Stimulated activated CD4-positive, alpha-beta T cell treated with anti-CD3 and anti-CD28 coated beads, TNF-alpha, amount 100 ng/mL, for 48 hours (primary cell): ENCODE measurements around the gene RAP1GAP2.
A peak's percentile ranks its signal among the peaks of the same experiment; 100 is the strongest.

Source experiments
- DNase-seq, 3 donors: peaks; one replicate each; pipeline ENCODE4 v3.0.0-alpha.2; 2020; ENCODE audit warnings: low read depth in 3 of 3

Gene RAP1GAP2

DNA sequence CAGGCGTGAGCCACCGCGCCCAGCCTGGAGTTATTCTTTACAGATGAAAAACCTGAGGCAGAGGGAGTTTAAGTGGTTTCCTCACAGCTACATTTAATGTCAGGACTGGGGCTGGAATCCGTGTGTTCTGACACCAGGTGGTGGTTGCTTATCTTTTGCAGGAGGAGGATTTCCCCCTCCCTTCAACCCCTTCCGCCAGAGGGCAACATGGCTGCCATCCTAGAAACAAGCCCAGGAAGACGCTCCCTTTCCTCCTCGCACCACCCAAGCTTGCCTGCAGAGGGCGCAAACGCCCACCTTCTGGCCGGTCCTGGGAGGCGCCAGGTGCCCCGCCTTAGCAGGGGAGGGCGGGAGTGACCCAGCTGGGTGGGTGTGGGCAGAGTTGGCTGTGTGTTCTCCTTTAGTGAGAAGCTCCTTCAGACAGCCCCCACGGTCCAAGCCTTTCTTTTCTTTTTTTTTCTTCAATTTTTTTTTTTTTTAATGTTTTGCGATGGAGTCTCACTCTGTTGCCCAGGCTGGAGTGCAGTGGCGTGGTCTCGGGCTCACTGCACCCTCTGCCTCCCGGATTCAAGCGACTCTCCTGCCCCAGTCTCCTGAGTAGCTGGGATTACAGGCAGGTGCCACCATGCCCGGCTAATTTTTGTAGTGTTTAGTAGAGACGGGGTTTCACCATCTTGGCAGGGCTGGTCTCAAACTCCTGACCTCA, 9.9 kb upstream of the RAP1GAP2 start:
- peak; percentile 85 to 87 (median 85) for DNase-seq

GRCh38 chr17:2789700-2790099, 6.5 kb upstream of the RAP1GAP2 start:
- no peak for DNase-seq

GRCh38 chr17:2792366-2793169, 3.7 kb upstream of the RAP1GAP2 start:
- peak in 2 of 3 donors; percentile 54 to 55 for DNase-seq

DNA sequence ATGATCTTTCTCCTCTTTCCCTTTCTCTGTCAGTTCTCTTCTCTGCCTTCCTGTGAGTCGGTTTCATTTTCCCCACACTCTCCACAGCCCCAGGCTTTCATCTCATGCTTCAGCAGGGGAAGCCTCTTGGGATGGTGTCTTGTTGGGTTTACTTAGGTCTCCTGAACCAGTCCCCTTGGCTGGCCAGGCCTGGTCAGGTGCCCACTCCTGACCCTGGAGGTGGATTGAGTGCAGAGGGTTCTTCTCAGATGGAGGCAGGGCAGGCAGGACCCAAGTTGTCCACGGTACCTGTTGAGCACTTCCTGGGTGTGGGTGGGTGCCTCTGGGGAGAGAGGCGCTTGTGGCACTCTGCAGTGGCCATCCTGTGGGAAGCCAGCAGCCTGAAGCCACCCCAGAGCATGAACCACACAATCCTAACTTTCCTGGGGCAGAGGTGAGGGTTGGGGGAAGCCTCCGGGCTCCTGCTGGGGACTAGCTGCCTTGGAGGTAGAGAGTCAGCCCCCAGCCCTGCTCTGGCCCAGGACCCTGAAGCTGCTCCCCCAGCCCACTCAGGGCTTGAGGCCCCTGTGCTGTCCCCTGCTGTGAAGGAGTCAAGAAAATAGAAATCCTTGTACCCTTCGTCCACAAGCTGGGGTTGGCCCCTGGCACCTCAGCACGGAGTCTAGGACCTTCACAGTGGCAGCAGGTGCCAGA, 2.0 kb upstream of the RAP1GAP2 start:
- no peak for DNase-seq

DNA sequence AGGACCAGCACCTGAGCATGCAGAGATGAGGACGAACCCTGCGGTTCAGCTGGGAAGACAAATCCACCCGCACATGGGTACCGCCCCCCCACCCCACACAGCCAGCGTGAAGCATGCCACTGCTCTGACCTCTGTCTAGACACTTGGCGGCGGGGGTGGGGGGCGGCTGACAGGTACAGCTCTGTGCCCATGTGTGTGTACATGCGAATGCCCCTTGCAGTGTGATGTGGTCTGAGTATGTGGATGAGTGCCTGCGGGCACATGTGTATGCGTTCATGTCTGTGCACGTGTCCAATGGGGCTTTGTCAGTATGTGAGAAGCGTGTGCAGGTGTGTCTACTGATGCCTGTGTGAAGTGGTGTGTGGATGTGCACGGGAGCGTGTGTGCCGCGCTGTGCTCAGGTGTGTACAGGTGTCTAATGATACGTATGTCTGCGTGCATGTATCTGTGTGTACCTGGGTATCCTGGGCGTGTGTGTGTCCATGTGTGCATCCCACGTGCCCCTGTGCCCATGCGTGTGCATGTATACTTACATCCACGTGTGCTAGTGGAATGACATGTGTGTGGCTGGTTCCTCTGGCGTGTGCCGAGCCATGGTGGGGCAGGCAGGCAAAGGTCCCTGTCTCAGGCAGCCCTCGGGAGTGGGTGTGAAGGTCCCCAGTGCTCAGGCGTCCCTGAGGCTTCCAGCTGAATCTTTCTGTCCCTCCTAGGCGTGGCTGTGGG, 636 bp upstream of the RAP1GAP2 start:
- DNase-seq = no peak

GRCh38 chr17:2797226-2797625, 988 bp downstream of the RAP1GAP2 start:
- DNase-seq = no peak

DNA sequence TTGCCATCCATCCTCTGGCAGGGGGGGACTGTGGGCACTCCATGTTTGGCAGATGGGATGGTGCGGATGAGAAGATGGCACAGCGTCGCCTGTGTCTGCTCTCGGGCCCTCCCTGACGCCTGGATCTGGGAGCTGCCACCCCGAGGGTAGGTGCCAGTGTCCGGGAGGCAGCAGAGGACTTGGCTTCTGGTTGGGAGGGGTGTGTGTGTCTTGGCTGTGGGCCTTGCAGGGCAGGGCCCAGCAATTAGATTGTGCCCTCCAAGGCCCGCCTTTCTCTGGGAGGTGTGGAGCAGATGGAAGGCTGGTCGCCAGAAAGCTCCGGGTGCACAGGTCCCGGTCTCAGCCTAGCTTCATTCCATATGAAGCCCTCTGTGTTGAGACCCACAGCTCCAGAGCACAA, 1.4 kb downstream of the RAP1GAP2 start:
- DNase-seq = no peak

DNA sequence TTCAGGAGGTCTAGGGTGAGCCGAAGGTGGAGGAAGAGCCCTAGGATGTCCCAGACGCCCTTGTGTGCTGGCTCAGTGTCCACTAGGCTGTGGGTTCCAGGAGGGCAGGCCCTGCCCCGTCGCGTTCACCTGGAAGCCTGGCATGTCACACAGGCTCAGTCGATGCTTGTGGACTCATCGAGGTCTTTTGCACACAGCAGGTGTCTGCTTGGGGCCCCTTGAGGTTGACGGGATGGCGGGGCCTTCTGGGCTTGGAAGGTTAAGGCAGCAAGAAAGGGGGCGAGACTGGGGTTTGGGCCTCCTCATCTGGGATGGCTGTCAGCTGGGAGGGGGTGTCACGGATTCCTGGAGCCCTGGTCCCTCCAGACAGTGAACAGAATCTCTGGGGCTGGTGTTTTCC, 1.9 kb downstream of the RAP1GAP2 start:
- DNase-seq = no peak

- DNase-seq = no peak
These were observed 2.4 kb downstream of the RAP1GAP2 start for GRCh38 chr17:2798678-2799077.

- DNase-seq = no peak
These were observed 3.4 kb downstream of the RAP1GAP2 start for GRCh38 chr17:2799653-2800052.

- DNase-seq = no peak
These were observed 4.1 kb downstream of the RAP1GAP2 start for GRCh38 chr17:2800367-2800766.

DNA sequence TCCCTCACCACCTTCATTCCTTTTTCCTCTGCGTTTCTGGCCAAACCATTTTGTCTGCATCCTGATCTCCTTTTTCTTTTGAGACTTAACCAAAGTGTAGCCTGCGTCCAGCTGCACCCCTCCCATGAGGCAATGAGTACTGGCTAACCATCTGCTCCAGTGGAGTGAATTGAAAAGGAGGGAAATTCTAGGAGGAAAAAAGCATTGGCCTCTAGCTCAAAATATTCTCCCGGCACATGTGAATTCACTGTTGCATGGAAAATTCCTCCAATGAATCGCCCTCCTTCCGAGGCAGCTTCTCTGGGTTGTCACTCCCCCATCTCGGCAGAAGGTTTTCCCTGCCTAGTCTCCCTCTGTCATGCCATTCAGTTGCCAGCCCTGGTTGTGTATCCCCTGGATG, 5.6 kb downstream of the RAP1GAP2 start:
- no peak for DNase-seq

DNA sequence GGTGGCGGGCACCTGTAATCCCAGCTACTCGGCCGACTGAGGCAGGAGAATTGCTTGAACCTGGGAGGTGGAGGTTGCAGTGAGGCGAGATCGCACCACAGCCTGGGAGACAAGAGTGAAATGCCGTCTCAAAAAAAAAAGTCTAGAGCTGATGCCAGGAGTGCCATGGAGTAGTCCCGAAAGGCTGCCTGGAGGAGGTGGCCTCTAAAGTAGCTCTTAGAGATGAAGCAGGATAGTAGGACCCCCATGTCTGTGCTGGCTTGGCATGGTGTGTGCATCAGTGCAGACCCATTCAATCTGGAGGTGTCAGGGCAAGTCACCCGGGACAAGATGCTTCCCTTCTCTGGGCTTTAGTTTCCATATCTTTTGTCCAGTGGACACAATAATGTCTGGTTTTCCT, 6.3 kb downstream of the RAP1GAP2 start:
- DNase-seq = no peak

DNA sequence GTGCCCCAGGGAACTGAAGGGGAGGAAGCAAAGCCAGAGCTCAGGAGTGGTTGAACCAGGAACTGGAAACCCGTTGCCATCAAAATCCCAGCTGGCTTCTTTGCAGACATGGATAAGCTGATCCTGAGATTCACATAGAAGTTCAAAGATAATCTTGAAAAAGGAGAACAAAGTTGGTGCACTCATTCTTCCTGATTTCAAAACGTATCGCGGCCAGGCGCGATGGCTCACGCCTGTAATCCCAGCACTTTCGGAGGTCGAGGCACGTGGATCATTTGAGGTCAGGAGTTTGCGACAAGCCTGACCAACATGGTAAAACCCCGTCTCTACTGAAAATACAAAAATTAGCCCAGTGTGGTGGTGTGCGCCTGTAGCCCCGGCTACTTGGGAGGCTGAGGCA, 7.1 kb downstream of the RAP1GAP2 start:
- DNase-seq = no peak

- no peak for DNase-seq
These were observed 7.7 kb downstream of the RAP1GAP2 start for GRCh38 chr17:2803971-2804370.

DNA sequence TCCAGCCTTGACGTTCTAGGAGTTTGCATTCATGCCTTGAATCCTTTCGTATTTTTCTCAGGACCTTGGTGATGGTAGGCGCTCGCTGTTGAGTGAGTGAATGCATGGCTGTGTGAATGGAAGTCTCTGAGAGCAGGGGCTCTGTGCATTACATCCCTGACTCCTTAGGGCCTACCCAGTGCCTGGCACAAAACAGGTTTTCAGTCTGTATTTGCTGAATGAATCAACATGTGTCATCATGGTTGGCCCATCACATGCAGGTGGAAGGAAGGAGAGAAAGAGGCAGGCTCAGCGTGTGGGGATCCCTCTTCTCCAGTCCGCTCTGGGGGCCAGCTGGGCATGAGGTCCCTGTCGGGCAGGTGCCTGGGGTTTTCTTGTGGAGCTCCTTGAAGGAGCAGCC, 8.7 kb downstream of the RAP1GAP2 start:
- DNase-seq = no peak

DNA sequence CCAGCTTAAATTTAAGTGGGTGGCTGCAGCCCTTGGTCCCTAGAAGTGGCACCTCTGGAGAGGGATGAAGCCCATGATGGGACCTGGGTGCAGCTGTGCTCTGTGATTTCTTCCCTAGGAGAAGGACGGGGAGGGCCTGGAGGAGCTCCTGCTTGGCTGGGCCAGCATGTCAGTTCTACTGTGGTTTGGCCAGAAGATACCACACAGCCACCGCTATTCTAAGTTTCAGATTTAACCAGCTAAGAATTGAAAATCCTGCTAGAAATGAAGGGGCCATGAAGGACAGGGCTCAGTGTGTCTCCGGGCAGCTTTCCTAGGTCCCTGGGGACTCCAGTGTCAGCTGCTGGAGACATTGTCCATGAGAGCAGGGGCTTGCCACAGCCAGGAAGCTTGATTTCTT, 9.7 kb downstream of the RAP1GAP2 start:
- DNase-seq = no peak

- no peak for DNase-seq
These were observed 12.4 kb downstream of the RAP1GAP2 start for GRCh38 chr17:2808367-2809335.

DNA sequence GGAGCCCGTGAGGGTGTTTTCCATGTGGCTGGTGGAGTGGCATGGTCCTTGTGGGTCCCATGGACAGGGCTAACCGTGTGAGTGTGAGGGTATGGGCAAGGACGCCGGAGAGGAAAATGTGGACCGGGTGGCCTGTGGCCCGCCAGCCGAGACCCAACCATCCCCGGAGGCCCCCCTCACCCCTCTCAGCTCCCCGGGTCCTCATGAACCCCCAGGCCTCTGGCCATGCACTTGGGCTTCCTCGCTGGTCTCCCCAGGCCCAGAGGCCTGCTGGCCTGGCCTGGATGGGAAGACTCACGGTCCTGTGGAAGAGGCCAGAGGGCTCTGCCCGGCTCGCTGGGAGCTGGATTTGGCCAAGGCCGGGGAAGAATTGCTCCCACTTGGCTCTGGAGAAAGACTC, 13.1 kb downstream of the RAP1GAP2 start:
- no peak for DNase-seq

DNA sequence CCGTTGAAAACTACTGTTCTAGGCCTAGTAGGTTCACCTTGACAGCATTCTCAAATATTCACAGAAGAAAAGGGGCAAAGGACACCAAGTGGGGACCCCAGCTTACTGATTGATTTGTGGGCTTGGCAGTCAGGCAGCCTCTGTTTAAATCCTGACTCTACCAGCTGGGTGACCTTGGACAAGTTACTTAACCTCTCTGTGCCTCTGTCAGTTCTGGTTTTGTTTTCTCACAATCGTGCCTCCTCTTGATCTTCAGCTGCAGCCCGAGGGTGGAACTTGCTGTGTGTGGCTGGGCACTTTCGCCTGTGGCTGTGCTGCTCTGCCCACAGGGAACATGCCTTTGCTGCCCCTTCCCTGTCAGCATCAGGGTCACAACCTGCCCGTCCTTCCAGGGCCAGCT, 17.8 kb downstream of the RAP1GAP2 start:
- DNase-seq = no peak
